ENCODE results near the gene SPART.
"Not testable (repeated sequence)": the region's sequence is repeated elsewhere in the genome, so short reads cannot be mapped to it uniquely, and the experiment has no call there.

GRCh38 chr13:36332255-36332654 is 13.9 kb downstream of the SPART start:
- not testable (repeated sequence) for TF ChIP-seq CTCF, POLR2A (IDR thresholded peaks at IDR 0.05)

Data from right lobe of liver (tissue), 4 donors.